Measurements from ENCODE around the gene MAFF.
"Not testable (repeated sequence)": the region's sequence is repeated elsewhere in the genome, so short reads cannot be mapped to it uniquely, and the experiment has no call there.

Gene MAFF

DNA sequence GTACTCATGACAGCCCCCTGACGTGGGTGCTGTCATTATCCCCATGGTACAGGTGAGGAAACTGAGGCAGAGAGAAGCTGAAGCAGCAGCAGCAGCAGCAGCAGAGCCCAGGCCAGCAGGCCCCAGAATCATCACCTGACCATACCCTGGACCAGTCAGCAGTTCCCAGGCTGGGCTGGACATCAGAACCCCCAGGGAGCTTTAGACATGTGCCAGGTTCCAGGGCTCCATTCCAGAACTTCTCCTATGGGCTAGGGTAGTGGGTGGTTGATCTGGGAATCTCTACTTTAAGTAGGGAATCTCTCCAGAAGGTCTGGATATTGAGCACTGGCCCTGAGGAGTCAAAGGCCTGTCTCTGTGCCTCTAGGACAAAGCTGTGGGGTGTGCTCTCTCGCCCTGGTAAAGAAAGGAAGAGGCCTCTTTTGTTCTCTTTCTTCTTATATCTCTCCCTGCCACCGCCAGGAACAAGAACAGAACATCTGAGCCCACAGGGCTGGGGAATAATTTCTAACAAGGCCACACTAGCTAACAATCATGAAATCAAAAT is 26.6 kb downstream of the MAFF start:
- DNase-seq: no peak

GRCh38 chr22:38228873-38229740 is 27.3 kb downstream of the MAFF start:
- DNase-seq: no peak

- peak; percentile 62 for DNase-seq
Observed at GRCh38 chr22:38230108-38230825, 28.5 kb downstream of the MAFF start.

DNA sequence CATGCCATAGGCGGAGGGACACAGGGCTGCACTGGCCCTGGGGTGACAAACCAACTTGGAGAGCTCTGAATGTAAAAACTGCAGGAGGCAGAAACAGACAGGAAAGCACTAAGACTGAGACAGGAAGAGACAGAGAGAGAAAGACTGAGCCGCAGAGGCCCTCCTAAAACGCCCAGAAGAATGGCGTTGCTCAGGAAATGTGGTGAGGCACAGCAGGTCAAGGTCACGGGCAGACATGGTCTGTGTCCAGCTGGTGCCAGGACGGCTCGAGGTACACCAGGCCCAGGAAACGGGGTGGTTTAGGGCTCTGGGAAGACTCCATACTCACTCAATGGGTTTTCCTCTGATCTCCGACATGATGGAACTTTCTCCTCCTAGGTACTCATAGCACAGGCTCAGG is 29.1 kb downstream of the MAFF start:
- DNase-seq: no peak

DNA sequence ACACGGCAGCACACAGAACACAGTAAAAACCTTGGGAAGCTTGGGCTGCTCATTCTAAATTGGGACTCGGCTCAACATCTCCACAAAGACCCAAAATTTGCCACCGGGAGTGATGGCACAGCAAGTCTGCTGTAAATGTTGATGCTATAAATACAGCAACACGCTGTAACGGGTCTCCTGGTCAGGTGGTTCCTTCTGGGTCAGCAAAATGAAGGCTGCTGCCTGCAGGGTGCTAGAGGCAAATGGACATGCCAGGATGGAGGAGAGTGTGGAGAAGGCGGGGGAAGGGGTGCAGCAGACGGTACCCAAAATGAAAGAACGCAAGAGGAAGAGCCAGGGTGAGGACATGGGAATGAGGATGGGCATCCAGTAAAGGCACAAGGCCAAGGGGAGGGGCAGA is 30.4 kb downstream of the MAFF start:
- DNase-seq: no peak

DNA sequence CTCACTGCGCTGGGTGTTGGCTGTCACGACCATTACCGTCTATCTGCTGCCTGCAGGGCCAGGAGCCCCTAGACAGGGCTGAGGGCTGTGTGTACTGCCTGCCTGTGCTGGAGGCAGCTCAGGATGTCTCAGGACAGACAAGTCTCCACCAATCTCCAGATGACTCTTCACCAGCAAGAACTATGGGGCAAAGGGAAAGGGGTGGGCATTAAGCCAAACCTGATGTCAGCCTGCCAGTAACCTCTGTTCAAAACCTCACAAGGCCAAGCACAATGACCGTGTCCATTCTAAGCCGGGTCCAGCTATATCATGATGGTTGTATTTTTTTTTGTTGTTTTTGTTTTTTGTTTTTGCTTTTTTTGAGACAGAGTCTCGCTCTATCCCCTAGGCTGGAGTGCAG is 31.6 kb downstream of the MAFF start:
- DNase-seq: no peak

DNA sequence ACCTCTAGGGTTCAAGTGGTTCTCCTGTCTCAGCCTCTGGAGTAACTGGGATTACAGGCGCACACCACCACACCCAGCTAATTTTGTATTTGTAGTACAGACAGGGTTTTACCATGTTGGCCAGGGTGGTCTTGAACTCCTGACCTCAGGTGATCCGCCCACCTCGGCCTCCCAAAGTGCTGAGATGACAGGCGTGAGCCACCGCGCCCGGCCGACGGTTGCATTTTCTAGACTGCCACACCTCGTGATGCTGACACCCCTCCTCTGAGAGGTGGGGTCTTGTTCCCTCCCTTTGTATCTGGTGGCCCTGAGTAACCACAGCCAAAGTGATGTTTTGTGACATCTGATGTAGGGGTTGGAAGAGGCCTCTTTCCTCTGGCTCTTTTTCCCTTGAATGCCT is 32.1 kb downstream of the MAFF start:
- DNase-seq: not testable (repeated sequence)

GRCh38 chr22:38235240-38235850 is 33.6 kb downstream of the MAFF start:
- DNase-seq: no peak

DNA sequence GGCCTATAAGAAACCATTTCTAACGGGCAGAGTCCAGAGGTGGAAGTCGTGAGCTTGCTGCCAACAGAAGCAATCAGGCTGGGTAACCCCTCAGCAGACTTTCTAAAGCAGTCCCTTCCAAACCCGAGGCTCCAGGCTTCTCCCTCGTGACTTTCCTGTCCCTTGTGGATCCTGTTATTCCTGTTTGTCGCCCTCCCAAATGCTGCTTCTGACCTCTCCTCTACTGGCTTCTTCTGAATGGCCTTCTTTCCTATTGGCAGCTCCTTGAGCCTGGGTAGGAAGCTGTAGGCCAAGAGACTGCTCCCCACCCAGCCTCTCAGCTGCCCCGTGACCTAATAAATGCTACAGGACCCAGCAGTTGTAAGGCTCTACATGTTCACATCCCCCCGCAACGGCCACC is 35.0 kb downstream of the MAFF start:
- DNase-seq: no peak

GRCh38 chr22:38238519-38239071 is 36.8 kb downstream of the MAFF start:
- DNase-seq: no peak

GRCh38 chr22:38239101-38239761 is 37.4 kb downstream of the MAFF start:
- peak; percentile 93 for DNase-seq

DNA sequence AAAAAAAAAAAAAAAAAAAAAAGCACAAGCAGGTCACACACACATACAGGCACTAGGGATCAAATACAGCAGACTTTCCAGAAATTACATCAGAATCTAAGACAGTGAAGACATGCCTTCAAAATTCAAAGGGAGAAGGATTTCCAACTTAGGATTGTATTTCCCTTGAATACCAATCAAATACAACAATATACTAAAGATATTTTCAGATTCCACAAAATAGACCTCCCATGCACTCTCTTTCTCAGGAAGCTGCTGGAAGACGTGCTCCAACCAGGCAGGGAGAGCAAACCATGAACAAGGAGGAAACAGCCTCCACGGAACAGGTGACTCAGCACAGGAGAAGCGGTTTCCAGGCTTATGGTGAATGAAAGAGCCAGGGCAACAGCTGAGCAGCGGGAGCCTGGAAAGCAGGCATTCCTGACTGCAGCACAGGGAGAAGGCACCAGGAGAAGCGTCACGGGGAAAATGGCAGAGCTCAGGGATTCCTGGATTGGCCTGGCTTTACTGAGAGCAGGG is 39.0 kb downstream of the MAFF start:
- DNase-seq: peak; percentile 91

DNA sequence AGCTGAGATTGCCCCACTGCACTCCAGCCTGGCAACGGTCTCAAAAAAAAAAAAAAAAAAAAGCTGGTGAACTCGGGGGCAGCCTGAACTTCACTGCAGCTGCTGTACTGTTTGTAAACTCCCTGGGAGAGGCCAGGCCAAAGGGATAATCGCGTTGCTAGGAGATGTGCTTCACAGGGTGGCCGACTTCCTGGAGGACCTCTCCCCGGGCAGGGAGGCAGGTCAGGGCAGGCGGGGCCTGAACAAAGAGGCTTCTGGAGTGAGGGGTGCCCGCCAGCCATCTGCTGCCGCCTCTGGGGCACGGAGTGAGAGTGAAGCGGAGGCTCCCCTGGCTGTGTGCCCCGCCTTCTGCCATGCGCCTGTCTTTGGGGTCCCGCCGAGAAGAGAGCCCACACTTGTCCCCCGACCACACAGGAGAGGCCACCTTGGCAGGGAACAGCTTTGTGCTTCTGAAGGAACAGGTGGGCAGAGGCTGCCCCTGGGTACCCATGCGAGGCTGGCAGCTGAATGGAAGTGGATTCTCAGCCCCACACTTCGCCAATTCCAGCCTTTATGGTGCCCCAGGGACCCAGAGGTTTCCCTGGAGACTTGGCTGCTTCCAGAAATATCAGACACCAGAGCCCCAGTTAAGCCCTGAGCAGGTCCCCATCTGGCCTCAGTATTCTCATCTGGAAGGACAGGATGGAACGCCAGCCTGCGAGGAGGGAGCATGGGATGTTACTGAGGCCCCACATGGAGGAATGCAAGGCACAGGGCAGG is 41.4 kb downstream of the MAFF start:
- DNase-seq: no peak

DNA sequence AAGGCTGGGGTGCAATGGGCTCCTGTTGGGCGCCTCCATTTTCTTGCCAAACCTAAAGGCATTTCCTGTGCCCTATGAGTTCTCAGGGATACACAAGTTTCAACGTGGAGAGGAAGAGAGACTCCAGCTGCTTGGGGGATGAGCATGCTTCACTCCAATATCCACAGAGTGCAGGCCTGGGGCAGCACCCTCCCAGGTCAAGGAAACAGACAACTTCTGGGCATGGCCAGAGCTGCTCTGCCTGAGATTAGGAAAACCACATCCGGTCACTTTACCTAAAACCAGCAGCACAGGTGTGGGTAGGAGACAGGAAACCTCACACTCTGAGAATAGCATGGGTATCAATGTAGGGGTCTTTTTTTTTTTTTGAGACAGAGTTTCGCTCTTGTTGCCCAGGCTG is 42.3 kb downstream of the MAFF start:
- no peak for DNase-seq

DNA sequence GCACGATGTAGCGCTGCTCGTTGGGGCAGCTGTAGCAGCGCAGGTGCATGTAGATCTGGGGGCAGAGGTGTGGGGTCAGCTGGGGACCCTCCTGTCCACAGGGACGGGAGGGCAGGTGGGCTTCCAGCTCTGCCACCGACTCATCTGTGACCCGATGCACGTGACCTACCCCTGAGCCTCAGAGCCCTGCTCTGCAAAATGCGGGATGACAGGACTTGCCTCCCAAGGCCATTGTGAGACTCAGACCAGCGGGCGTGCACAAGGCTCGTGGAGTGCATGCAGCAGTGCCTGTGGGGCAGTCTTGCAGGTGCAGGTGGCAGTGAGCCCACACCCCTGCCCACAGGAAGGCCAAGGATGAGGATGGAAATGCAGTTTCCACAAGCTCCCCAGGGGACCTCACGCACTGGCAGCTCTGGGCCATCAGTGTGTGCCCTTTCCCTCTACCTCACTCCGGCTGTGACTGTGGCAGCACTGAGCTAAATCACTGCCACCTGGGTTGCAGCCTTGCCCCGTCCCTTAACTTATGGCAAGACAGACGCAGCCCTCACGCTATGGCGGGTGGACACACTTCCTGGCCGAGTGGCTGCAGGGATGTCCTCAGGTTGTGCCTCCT is 44.4 kb downstream of the MAFF start:
- no peak for DNase-seq

DNA sequence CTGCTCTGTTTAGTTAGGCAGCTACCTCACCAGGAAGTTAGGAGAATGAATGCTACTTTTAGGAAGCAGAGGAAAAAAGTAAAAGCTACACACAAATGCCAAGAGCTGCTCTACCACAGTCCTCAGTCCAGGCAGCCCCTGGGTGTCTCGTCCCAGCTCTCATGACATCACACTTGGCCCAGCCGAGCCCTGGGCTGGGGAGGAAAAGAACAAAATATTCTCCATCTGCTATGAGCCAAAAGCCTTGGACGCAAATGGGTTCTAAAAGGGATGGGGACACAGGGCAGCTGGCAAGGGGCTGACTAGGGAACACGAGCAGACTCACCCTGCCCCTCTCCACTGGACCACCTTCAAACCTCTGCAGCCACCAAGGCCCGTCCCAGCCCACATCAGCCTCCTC is 44.9 kb downstream of the MAFF start:
- DNase-seq: no peak

DNA sequence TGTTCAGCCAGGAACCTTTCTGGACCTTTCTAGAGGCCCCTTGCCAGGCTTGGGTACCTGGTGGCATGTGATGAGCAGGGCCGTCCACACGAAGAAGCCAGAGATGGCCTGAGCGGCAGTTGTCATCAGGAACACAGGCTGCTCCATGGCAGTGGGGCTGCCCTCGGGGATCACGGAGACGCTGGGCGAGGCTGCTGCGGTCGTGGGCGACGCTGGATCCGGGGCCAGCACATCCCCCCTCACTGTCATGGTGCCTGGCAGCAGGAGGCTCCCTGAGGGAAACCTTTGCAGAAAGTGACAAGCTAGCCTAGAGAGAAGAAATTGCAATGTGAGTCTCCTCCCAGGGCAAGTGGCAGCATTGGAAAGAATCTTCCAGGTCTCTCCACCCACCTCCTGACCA is 45.9 kb downstream of the MAFF start:
- no peak for DNase-seq

- no peak for DNase-seq
Observed at GRCh38 chr22:38248280-38248679, 46.5 kb downstream of the MAFF start.

- DNase-seq: no peak
Observed at GRCh38 chr22:38249301-38249700, 47.5 kb downstream of the MAFF start.

GRCh38 chr22:38249803-38250642 is 48.2 kb downstream of the MAFF start:
- DNase-seq: no peak
